ENCODE results near the gene ADAMTSL2.

- no peak for TF ChIP-seq SMC3 (IDR thresholded peaks at IDR 0.05; ENCODE audit: low read depth, low read length)
- TF ChIP-seq RFX5 (IDR thresholded peaks at IDR 0.05; ENCODE audit: low read length), result no peak
- TF ChIP-seq CTCF (IDR thresholded peaks at IDR 0.05), result no peak
- no peak for TF ChIP-seq TCF12 (IDR thresholded peaks at IDR 0.05)
- no peak for TF ChIP-seq RCOR1 (IDR thresholded peaks at IDR 0.05; ENCODE audit: low read length)
- no peak for TF ChIP-seq EZH2phosphoT487 (IDR thresholded peaks at IDR 0.05; ENCODE audit: borderline replicate concordance, low read depth)
Measured at GRCh38 chr9:133557581-133557980, 23.1 kb downstream of the ADAMTSL2 start.

Measured in SK-N-SH (cell line).